GM04503 (cell line): ENCODE results near the gene PREX1.

Source experiments
- DNase-seq: peaks from one replicate; pipeline ENCODE4 v3.0.0-alpha.2; 2012; ENCODE audit warnings: low read depth

PREX1 gene

DNA sequence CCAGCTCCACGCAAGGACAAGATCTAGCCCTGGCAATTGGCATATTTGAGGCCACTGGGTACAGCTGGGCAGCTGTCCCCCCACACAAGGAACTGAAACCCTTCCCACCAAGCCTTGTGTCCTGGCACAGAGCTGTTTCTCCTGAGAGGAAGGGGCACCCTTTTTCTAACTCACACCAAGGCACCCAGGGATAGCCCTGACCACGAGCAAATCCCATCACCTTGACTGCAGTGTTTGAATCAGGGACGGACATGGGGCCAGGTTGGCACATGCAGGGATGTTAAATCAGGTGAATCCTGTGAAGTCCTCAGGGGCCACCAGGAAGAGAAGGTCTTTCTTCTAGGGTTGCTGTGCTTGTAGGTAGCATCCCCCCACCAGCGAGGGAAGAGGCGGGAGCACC lies 246.6 kb downstream of the PREX1 start:
- no peak for DNase-seq

DNA sequence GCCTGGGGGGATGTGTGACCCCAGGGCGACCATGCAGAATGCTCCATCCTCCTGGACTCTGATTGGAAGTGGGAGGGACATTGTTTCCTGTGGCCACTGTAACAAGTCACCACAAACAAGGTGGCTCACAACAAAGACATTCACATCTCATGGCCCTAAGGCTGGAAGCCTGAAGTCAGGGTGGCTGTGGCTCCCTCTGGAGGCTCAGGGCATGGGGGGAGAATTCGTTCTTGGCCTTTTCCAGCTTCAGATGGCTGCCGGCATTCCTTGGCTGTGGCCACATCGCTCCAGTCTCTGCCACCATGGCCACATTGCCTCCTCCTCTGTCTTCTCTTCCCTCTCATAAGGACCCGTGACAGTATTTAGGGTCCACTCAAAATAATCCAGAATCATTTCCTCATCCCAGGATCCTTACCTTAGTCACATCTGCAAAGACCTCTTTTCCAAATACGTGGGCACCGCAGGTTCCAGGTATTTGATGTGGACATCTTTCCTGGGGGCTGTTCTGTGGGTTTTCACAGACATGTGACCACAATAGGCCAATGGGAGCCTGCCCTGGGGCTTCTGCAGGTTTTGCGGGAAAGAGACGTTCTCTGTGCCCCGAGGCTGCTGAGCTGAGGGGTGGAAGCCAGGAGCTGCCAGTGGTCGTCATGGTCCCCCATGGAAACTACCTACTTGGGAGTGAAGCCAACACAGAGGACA lies 249.3 kb downstream of the PREX1 start:
- DNase-seq, result no peak

DNA sequence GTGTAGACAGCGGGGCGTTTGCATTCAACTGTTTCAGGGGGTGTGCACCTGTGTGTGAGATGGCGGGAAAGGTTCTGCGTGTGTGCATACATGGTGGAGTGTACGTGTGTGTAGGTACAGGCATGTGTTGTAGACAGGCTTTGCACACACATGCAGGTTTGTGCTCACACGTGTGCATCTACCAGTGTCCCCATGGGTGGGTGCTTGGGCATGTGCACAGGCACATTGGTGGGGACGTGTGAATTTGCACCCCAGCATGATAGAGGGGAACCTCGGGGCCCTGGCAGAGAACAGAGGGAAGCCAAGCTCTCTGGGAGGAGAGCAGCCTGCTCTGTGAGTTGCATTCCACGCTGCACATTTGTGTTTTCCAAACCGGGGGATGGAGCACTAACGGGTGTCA lies 250.2 kb downstream of the PREX1 start:
- no peak for DNase-seq

DNA sequence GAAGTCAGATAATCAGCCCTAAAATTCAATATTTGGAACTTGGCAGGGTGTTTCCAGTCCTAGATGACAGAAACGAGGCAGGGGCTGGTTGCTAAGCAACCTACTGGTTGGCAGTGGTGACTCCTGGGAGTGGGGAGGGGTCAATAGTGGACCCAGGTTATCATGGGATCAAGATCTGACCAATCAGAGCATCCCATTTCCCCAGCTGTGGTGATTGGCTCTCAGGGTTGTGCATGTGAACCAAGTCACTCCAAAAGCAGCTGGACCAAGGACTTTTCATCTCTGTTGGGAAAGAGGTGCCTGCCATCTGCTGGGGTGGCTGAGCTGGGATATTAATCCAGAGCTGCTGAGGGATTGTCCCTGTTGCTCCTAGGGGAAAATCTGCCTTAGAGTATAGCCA lies 253.4 kb downstream of the PREX1 start:
- no peak for DNase-seq
